Adipose tissue (tissue), 3 donors: ENCODE results near the gene ACACB. TPM values are rescaled to one million over a fixed set of nuclear protein-coding genes. Genes with fewer than 3 reads are reported as not detected.
A peak's percentile ranks its signal among the peaks of the same experiment; 100 is the strongest.
"Not testable (repeated sequence)": the region's sequence is repeated elsewhere in the genome, so short reads cannot be mapped to it uniquely, and the experiment has no call there.

Source experiments
- H3K27ac ChIP-seq: one replicate; pipeline ENCODE4 v1.5.1; 2013; ENCODE audit warnings: low read depth, low read length
- WGBS, 3 donors: extraction: QIAGEN DNeasy Blood & Tissue Kit; methylation state at CpG; one replicate each; pipeline ENCODE4 v1.1.7; 2013; 5-methylcytosine and 5-hydroxymethylcytosine counted together
- polyA plus RNA-seq, 3 donors: library from polyadenylated mRNA; stranded (reverse); fragments of 200-250 nt; gene quantifications; one replicate each; pipeline ENCODE4 v1.2.3, GENCODE V29; 2013
- donor health status: healthy with polysubstance abuse.
- donor health status: Bipolar disorder and iron deficiency.
- donor health status: healthy.

The ACACB gene
- polyA plus RNA-seq, 3 donors, result 61.3 to 539 (median 237) TPM

DNA sequence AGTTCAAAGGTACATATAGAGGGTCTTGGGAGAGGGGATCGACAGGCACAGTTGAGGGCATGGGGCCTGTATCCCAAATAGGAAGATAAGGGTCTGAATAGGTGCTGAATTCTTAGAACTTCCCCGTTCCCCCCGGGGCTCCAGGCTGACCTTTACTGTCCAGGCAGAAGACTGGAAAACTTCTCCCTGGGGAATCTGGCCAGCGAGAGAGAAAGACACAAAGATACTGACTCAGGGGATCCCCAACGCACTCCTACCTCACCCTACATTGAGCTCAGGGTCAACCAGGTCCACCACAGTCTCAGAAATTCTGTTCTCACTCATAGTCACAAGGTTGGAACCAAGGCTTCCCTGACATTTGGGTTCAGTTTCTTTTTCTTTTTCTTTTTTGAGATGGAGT, 46.2 kb downstream of the ACACB start:
- H3K27ac ChIP-seq, result no peak overlapping the region
- 72 to 83% (median 80%) methylated on average over 5 of the region's 5 CpGs for WGBS, 3 donors

DNA sequence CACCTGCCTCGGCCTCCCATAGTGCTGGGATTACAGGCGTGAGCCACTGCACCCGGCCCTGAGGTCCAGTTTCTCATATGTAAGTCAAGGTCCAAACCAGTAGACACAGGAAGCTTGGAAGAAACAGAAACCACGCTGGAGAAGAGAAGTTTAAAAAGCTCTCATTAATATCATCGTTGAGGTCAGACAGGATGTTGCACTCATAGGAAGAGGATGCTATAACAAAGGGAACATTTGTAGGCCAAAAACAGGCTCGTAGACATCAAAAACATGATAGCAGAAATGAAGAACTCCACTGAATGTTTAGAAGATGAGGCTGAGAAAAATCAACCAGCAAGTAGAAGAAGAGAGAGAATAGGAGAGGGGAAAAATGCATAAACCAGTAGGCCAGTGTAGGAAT, 46.8 kb downstream of the ACACB start:
- H3K27ac ChIP-seq, result no peak overlapping the region
- 54 to 83% (median 58%) methylated on average over 6 of the region's 6 CpGs for WGBS, 3 donors

DNA sequence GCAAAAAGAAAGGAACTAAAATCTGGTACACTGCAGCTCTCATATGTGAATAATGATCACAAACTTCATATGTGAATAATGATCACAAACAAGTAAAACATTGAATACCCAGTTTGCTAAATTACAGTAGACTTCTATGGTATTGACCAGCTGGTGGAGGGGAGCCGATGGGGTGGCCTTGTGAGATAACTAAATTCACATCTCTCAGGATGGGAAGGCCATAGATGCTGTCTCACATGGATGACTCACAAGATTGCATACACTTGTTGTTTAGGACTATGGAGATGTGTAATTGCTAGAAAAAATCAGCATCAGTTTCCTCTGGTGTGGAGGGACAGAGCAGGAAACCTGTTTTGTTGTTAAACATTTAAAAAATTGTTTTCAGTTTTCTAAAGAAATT, 49.2 kb downstream of the ACACB start:
- 43 to 91% (median 80%) methylated on average over 1 of the region's 1 CpG for WGBS, 3 donors
- H3K27ac ChIP-seq, result no peak overlapping the region

DNA sequence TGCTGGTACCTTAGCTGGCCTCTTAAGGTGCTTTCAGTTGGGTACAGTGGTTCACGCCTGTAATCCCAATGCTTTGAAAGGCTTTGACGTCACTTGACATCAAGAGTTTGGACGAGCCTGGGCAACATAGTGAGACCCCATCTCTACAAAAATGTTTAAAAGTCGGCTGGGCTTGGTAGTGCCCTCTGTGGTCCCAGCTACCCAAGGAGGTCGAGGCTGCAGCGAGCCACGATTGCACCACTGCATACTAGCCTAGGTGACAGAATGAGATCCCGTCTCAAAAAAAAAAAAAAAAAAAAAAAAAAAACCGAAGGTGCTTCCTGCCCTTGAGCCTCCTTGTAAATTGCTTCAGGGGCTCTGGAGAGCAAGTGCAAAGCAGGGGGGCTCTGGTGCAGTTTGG, 50.0 kb downstream of the ACACB start:
- 81 to 90% (median 84%) methylated on average over 8 to 9 of the region's 9 CpGs for WGBS, 3 donors
- H3K27ac ChIP-seq, result no peak overlapping the region

DNA sequence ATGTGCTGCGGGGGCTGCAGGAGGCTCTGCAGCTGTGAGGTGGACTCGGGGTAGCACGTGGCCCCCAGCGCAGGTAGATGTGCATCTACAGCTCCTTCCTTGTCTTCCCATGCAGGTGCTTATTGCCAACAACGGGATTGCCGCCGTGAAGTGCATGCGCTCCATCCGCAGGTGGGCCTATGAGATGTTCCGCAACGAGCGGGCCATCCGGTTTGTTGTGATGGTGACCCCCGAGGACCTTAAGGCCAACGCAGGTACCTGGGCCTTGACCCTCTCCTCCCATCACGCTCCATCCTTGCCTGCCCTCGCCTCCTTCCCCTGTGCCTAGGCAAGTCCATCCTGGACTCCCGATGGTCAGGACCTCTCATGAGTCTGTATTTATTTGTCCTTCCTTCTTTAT, 51.4 kb downstream of the ACACB start:
- WGBS, 3 donors, result 96% methylated on average over 18 of the region's 18 CpGs
- no peak overlapping the region for H3K27ac ChIP-seq

DNA sequence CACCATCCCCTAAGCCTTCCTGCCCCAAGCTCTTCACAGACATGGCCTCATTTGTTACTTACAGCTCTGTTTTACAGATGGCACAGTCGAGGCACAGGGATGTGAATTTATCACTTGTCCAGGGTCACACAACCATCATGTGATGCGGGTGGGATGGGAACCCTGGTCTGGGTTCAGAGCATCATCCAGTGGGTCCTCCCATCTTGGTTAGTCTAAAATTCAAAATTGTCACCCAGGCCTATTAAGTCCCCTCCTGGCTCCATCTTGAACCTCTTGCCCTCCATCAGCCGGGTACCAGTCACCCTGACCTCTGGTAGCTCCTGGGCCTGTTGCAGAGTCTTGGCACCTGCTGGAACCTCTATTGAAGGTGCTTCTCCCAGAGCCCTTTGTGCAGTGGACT, 52.9 kb downstream of the ACACB start:
- H3K27ac ChIP-seq, result no peak overlapping the region
- WGBS, 3 donors, result 87 to 91% (median 89%) methylated on average over 3 of the region's 3 CpGs

DNA sequence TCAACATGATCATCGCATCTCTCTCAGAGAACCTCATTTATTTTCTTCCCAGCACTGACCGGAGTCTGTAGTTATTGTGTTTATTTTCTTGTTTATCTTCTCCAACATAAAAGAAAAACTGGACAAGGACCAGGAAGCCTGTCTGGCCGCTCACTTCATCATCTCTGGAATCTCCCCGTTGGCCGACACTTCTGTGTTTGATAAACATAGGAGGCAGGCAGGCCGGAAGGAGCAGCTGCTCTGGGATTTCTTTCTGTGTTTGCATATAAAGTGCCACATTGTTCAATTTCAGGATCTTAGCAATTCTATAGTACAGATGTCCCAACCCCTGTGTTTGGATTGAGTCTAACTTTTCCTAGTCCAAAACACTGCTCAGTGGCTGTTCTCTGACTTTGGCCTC, 53.3 kb downstream of the ACACB start:
- no peak overlapping the region for H3K27ac ChIP-seq
- WGBS, 3 donors, result 58 to 74% (median 70%) methylated on average over 6 of the region's 6 CpGs

DNA sequence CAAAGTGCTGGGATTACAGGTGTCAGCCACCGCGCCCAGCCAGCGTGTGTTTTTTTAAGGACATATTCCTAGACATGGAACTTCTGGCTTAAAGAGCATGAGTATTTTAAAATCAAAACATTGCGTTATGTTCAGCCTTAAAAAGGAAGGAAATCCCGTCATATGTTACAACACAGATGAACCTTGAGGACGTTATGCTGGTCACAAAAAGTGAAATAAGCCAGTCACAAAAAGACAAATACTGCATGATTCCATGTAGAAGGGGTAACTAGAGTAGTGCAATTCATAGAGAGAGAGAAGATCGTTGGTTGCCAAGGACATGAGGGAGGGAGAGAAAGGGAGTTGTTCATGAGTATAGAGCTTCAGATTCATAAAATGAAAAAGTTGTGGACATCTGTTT, 53.9 kb downstream of the ACACB start:
- no peak overlapping the region for H3K27ac ChIP-seq
- WGBS, 3 donors, result 47 to 82% (median 50%) methylated on average over 7 of the region's 7 CpGs

DNA sequence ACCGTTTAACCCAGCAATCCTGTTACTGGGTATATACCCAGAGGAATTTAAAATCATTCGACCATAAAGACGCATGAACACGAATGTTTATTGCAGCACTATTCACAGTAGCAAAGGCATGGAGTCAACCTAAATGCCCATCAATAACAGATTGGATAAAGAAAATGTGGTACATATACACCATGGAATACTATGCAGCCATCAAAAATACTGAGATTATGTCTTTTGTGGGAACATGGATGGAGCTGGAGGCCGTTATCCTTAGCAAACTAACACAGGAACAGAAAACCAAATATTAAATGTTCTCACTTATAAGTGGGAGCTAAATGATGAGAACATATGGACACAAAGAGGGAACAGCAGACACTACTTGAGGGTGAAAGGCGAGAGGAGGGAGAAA, 56.4 kb downstream of the ACACB start:
- not testable (repeated sequence) for H3K27ac ChIP-seq
- 92 to 96% (median 95%) methylated on average over 6 of the region's 6 CpGs for WGBS, 3 donors

DNA sequence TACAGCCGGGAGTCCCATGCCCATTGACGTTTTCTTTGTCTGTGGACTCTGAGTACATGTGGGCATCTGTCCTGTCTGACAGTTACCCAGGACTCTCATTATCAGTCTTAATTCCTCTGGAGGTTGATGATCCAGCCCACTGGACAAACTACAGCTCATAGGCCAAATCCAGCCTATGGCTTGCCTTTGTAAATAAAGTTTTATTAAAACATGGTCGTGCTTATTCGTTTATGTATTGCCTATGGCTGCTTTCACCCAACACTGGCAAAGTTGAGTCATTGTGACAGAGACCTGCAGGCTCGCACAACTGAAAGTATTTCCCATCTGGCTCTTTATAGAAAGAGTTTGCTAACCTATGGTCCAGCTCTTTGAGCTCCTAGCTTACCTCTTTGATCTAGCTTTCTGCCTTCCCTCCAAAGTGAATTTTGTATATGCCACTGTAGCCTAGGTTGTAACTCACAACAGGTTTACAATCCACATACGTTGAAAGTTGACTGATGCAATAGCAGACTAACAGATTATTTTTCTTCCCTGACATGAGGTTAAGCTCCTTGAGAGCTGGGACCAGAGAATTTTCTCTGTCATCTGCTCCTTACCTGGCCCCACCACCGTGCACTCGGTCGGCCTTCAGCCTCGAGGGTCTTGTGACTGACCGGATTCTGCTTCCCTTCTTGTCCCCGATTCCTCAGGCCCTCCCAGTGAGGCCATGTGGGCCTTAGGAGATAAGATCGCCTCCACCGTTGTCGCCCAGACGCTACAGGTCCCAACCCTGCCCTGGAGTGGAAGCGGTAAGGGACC, 57.3 kb downstream of the ACACB start:
- WGBS, 3 donors, result 93 to 97% (median 96%) methylated on average over 17 of the region's 17 CpGs
- no peak overlapping the region for H3K27ac ChIP-seq

DNA sequence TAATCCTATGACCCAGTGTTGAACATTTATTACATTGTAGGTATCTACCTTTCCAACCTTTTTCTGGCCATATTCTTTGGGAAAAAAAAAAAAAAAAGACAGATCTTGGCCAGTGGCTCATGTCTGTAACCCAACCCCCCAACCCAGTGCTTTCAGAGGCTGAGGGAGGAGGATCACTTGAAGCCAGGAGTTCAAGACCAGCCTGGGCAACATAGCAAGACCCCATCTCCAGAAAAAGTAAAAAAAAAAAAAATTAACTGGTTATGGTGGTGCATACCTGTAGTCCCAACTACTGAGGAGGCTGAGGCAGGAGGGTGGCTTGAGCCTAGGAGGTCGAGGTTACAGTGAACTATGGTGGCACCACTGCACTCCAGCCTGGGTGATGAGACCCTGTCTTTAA, 58.1 kb downstream of the ACACB start:
- no peak overlapping the region for H3K27ac ChIP-seq

DNA sequence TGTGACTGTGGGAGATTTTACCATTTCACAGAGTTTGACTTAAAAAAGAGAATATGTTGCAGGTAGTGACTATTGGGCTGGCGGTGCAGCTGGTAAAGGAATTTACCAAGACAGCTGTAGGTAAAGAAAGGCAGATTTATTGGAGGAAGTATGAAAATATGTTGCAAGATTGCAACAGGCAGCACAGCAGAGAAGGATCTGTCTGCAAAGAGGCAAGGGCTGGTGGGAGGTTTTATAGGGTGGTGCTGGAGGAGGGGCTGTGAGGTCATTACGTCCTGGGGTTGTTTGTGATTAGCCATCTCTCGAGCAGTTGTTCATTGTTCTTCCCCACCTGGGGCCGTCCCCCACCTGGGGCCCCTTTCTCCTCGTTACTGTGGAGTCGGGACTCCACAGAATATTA, 62.1 kb downstream of the ACACB start:
- H3K27ac ChIP-seq, result no peak overlapping the region
- WGBS, 3 donors, result 64 to 92% (median 71%) methylated on average over 6 of the region's 6 CpGs

More for the DNA sequence above, 58.1 kb downstream of the ACACB start:
- 86 to 100% (median 93%) methylated on average over 1 of the region's 1 CpG for WGBS, 3 donors

DNA sequence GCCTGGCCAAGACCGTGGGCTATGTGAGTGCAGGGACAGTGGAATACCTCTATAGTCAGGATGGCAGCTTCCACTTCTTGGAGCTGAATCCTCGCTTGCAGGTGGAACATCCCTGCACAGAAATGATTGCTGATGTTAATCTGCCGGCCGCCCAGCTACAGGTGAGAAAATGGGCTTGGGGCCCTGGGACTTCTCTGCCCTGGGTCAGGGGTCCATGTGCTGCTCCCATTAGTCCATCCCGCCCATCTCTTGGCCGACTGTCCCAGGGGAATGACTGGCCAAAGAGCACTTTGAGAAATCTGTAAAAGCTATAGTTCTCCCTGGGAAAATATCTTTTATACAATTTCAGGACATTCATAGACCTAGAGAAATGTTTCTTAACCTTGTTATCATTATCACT, 63.5 kb downstream of the ACACB start:
- 89 to 95% (median 91%) methylated on average over 6 of the region's 6 CpGs for WGBS, 3 donors
- peak overlapping the region; percentile 26 for H3K27ac ChIP-seq

DNA sequence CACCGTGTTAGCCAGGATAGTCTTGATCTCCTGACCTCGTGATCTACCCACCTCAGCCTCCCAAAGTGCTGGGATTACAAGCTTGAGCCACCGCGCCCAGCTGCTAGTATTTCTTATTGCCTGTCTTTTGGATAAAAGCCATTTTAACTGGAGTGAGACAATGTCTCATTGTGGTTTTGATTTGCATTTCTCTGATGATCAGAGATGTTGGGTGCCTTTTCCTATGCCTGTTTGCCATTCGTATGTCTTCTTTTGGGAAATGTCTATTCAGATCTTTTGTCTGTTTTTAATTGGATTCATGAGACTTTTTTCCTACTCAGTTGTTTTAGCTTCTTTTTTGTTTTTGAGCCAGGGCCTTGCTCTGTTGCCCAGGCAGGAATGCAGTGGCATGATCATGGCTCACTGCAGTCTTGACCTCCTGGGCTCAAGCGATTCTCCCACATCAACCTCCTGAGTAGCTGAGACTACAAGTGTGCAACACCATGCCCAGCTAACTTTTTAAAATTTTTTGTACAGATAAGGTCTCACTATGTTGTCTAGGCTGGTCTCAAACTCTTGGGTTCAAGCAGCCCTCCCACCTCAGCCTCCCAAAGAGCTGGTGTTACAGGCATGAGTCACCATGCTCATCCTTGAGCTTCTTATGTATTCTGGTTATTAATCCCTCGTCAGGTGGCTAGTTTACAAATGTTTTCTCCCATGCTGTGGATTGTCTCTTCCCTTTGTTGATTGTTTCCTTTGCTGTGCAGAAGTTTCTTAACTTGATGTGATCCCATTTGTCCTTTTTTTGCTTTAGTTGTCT, 65.9 kb downstream of the ACACB start:
- WGBS, 3 donors, result 93 to 95% (median 94%) methylated on average over 7 of the region's 7 CpGs

DNA sequence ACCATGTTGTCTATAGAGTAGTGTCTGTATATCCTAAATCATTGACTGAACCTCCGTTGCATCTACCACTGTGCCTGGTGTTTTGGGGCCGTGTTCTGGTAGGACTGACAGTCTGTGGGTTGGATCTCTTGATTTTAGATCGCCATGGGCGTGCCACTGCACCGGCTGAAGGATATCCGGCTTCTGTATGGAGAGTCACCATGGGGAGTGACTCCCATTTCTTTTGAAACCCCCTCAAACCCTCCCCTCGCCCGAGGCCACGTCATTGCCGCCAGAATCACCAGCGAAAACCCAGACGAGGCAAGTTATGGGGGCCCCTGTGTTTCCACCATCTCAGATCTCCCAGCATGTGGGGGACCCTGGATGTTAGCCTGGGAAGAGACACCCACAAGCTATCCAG, 69.1 kb downstream of the ACACB start:
- no peak overlapping the region for H3K27ac ChIP-seq
- 93 to 97% (median 95%) methylated on average over 12 of the region's 12 CpGs for WGBS, 3 donors

More for the DNA sequence above, 65.9 kb downstream of the ACACB start:
- H3K27ac ChIP-seq, result no peak overlapping the region

DNA sequence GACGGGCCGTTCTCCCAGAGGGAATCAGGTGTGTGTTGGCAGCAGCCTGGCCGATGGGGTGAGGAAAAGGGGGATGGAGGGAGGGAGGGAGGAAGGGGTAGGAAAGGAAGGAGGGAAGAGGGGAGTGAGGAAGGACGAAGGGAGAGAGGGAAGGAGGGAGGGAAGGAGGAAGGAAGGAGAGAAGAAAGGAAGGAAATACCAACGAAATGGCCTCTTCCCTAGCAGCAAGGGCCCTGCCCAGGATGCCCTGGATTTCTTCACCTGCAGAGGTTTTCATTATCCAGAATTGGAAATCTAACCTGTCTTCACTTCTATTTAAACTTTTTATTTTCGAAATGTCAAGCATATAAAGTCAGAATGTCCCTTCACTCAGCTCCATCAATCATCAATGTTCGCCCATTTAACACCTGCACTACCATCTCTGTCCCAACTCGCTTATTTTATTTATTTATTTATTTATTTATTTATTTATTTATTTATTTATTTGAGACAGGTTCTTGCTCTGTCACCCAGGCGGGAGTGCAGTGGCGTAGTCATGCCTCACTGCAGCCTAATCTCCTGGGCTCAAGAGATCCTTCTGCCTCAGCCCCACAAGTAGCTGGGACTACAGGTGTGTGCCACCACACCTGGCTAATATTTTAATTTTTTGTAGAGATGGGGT, 70.7 kb downstream of the ACACB start:
- 81 to 84% (median 83%) methylated on average over 10 of the region's 10 CpGs for WGBS, 3 donors

DNA sequence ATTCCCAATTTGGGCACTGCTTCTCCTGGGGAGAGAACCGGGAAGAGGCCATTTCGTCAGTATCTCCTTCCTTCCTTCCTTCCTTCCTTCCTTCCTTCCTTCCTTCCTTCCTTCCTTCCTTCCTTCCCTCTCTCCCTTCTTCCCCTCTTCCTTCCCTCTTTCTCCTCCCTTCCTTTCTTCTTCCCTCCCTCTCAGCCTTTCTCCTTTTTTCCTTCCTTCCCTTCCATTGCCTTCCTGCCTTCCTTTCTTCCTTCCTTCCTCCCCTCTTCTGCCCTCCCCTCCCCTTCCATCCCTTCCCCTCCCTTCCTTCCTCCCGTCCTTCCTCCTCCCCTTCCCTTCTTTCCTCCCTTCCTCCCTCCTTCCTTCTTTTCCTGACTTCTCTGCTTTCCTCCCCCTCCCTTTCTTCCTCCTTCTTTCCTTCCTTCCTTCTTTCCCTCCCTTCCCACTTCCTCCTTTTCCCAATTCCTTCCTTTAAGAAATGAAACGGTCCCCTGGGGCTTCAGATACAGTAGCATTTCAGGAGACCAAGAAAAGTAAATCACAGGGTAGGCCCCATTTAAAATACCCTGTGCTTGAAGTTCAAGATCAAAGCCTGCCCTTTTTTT, 71.8 kb downstream of the ACACB start:
- 60 to 75% (median 63%) methylated on average over 4 of the region's 4 CpGs for WGBS, 3 donors
- H3K27ac ChIP-seq, result no peak overlapping the region

More for the DNA sequence above, 70.7 kb downstream of the ACACB start:
- no peak overlapping the region for H3K27ac ChIP-seq

DNA sequence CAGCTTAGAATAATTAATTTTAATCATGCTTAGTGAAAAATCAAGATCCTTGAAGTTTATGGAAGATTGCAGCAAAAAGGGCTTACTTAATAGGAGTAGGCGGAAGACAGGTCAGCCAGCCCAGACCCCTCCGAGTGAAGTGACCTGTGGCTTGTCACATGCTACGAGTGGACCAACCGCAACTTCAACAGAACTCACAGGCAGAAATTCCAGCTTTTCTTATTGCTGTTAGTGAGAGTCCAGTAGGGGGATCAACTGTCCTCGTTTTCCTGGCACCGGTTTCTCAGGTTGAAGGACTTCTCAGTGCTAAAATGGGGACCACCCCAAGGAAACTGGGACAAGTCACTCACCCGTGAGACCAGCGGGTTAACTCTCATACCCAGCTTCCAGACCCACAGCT, 72.9 kb downstream of the ACACB start:
- 84 to 93% (median 90%) methylated on average over 8 of the region's 8 CpGs for WGBS, 3 donors
- no peak overlapping the region for H3K27ac ChIP-seq
